Body of pancreas (tissue), 4 donors: ENCODE results near the gene LRRN4.

ENCODE experiments used
- CTCF ChIP-seq, 7 experiments: fragments of 450-650 bp in 4 of 7; fragments of 200-600 bp in 3 of 7; sonication (generic) in 3 of 7; IDR thresholded peaks; one replicate each; pipeline ENCODE4 v1.5.1; 2016 to 2019; ENCODE audit warnings: antibody characterized with exemption in 7 of 7
- POLR2A ChIP-seq, 3 donors: fragments of 450-650 bp; IDR thresholded peaks; one replicate each; pipeline ENCODE4 v1.6.1; 2016; ENCODE audit warnings: antibody characterized with exemption in 3 of 3, mild to moderate bottlenecking in 2 of 3

GRCh38 chr20:6017467-6017866 is 36.4 kb downstream of the LRRN4 start:
- no peak for TF ChIP-seq POLR2A (IDR thresholded peaks at IDR 0.05)
- no peak for TF ChIP-seq CTCF (IDR thresholded peaks at IDR 0.05)
